Measurements from ENCODE around the gene FBN3. TPM values are rescaled to one million over a fixed set of nuclear protein-coding genes. Genes with fewer than 3 reads are reported as not detected.

Gene FBN3
- total and polyA plus RNA-seq, 3 donors from 2014 or later: 0.62 to 17.8 (median 2.3) TPM

GRCh38 chr19:8137425-8137824, 12.0 kb downstream of the FBN3 start:
- intact Hi-C loops (cut with DNase I; ENCODE audit: low total_unique reads): no loop called here
- Histone ChIP-seq H3K27me3 (no peaks in the 10 kb centered on the region), H3K4me3 (no peak overlapping the region), H3K36me3 (ENCODE audit: low read depth, missing control alignments) (no peaks in the 10 kb centered on the region), H3K4me1 (peaks cover 9% of the 10 kb centered on the region), H3K9me3 (no peaks in the 10 kb centered on the region), H3K27ac (no peak overlapping the region)
- TF ChIP-seq POLR2A (IDR thresholded peaks at IDR 0.05) (no peak), CTCF (IDR thresholded peaks at IDR 0.05) (no peak)
- DNase-seq: no peak
- WGBS, 2 donors: 92 to 95% methylated on average over 1 of the region's 1 CpG

- no peak for TF ChIP-seq POLR2A (IDR thresholded peaks at IDR 0.05)
- TF ChIP-seq CTCF (IDR thresholded peaks at IDR 0.05): no peak
- Histone ChIP-seq H3K4me1 (peaks cover 8% of the 10 kb centered on the region), H3K36me3 (ENCODE audit: low read depth, missing control alignments) (no peaks in the 10 kb centered on the region), H3K4me3 (no peak overlapping the region), H3K9me3 (no peaks in the 10 kb centered on the region), H3K27ac (no peak overlapping the region), H3K27me3 (no peaks in the 10 kb centered on the region)
- DNase-seq: no peak
- intact Hi-C loops (cut with DNase I; ENCODE audit: low total_unique reads): no loop called here
- WGBS, 2 donors: 70 to 91% methylated on average over 2 to 31 of the region's 32 CpGs
Measured at GRCh38 chr19:8135946-8136618, 13.3 kb downstream of the FBN3 start.

- Histone ChIP-seq H3K36me3 (ENCODE audit: low read depth, missing control alignments) (no peaks in the 10 kb centered on the region), H3K9me3 (no peaks in the 10 kb centered on the region), H3K27me3 (no peaks in the 10 kb centered on the region), H3K4me1 (no peaks in the 10 kb centered on the region), H3K4me3 (no peak overlapping the region), H3K27ac (no peak overlapping the region)
- TF ChIP-seq CTCF (IDR thresholded peaks at IDR 0.05) (no peak), POLR2A (IDR thresholded peaks at IDR 0.05) (no peak)
- no peak for DNase-seq
- 72 to 79% methylated on average over 20 of the region's 20 CpGs for WGBS, 2 donors
- intact Hi-C loops (cut with DNase I; ENCODE audit: low total_unique reads): no loop called here
Measured at GRCh38 chr19:8132858-8133458, 16.4 kb downstream of the FBN3 start.

GRCh38 chr19:8131517-8131916, 17.9 kb downstream of the FBN3 start:
- intact Hi-C loops (cut with DNase I; ENCODE audit: low total_unique reads): no loop called here
- H3K4me3 ChIP-seq: no peak overlapping the region
- no peak for TF ChIP-seq CTCF (IDR thresholded peaks at IDR 0.05)
- TF ChIP-seq POLR2A (IDR thresholded peaks at IDR 0.05): no peak
- DNase-seq: no peak
- H3K4me1 ChIP-seq: no peaks in the 10 kb centered on the region
- no peaks in the 10 kb centered on the region for H3K9me3 ChIP-seq
- H3K36me3 ChIP-seq (ENCODE audit: low read depth, missing control alignments): no peaks in the 10 kb centered on the region
- WGBS, 2 donors: 81 to 86% methylated on average over 18 to 26 of the region's 26 CpGs
- H3K27me3 ChIP-seq: no peaks in the 10 kb centered on the region
- no peak overlapping the region for H3K27ac ChIP-seq

Measured in testis (tissue), 3 donors.